NT2/D1 (cell line): ENCODE measurements around the gene FBXO8.

Source experiments
- SUZ12 ChIP-seq: IDR thresholded peaks from 2 replicates; pipeline ENCODE4 v1.6.1; 2011; ENCODE audit not compliant: insufficient read length, insufficient read depth; ENCODE audit errors: extremely low read depth
- YY1 ChIP-seq: IDR thresholded peaks from 2 replicates; pipeline ENCODE4 v1.6.1; 2011; ENCODE audit not compliant: insufficient read length, insufficient read depth
- ZNF274 ChIP-seq: IDR thresholded peaks from 2 replicates; pipeline ENCODE4 v1.6.1; 2011; ENCODE audit warnings: mild to moderate bottlenecking, low read depth, low read length

GRCh38 chr4:174255786-174256185 lies 27.7 kb downstream of the FBXO8 start:
- TF ChIP-seq ZNF274 (no peak), YY1 (no peak), SUZ12 (no peak)
